CD4-positive, alpha-beta T cell (primary cell): ENCODE measurements around the gene SRPRA. TPM values are rescaled to one million over a fixed set of nuclear protein-coding genes. Genes with fewer than 3 reads are reported as not detected.

Source experiments
- ATAC-seq: fragments of 200-7000 bp; cut with Tn5 transposase; one replicate; pipeline ENCODE4 v1.10.0; 2022; ENCODE audit warnings: mild to moderate bottlenecking; ENCODE audit not compliant: poor library complexity
- CTCF ChIA-PET: fragments of 350-600 bp; sonication (Branson Sonifier 250); formaldehyde crosslinking; loops from one replicate; lab custom pipeline; 2021; ENCODE audit warnings: antibody characterized with exemption, inconsistent platforms; lab: Charles Lee
- POLR2A ChIA-PET: fragments of 350-600 bp; sonication (Branson Sonifier 250); formaldehyde crosslinking; loops from one replicate; lab custom pipeline; 2021; ENCODE audit warnings: antibody characterized with exemption, inconsistent platforms; lab: Charles Lee
- DNase-seq, 14 experiments: peaks; one replicate each; pipeline ENCODE4 v3.0.0-alpha.2; 2013 to 2020; ENCODE audit warnings: mixed read lengths in 2 of 14
- H3K27ac ChIP-seq, 2 donors: one replicate each; pipeline versions ENCODE4 v1.5.1 to v1.7.0; 2013; ENCODE audit warnings: low read length in 2 of 2, low read depth in 1 of 2, mild to moderate bottlenecking in 1 of 2
- H3K27me3 ChIP-seq, 2 experiments: 1 replicate in 1 of 2; 2 replicates in 1 of 2; pipeline versions ENCODE4 v1.6.1 to v1.7.0; 2013; ENCODE audit warnings: low read length in 2 of 2, control low read depth in 1 of 2, mild to moderate bottlenecking in 1 of 2, moderate library complexity in 1 of 2; ENCODE audit not compliant: insufficient read depth in 2 of 2, control insufficient read depth in 1 of 2
- H3K36me3 ChIP-seq: one replicate; pipeline ENCODE4 v1.6.1; 2013; ENCODE audit warnings: low read length, control low read depth; ENCODE audit not compliant: insufficient read depth
- H3K4me1 ChIP-seq: one replicate; pipeline ENCODE4 v1.6.1; 2013; ENCODE audit warnings: low read length, control low read depth; ENCODE audit not compliant: insufficient read depth
- H3K4me3 ChIP-seq: one replicate; pipeline ENCODE4 v1.5.1; 2013; ENCODE audit warnings: mild to moderate bottlenecking, low read length, moderate library complexity
- H3K9me3 ChIP-seq, 2 experiments: 1 replicate in 1 of 2; 2 replicates in 1 of 2; pipeline versions ENCODE4 v1.6.1 to v1.7.0; 2013; ENCODE audit warnings: low read length in 2 of 2, mild to moderate bottlenecking in 2 of 2, control low read depth in 1 of 2, moderate library complexity in 1 of 2; ENCODE audit not compliant: control insufficient read depth in 1 of 2, insufficient read depth in 1 of 2
- H3K27ac Mint-ChIP-seq: one replicate; pipeline ENCODE4 v1.8.0; 2020; ENCODE audit warnings: mixed read lengths
- H3K27me3 Mint-ChIP-seq: one replicate; pipeline ENCODE4 v1.8.0; 2021; ENCODE audit warnings: mixed read lengths
- H3K36me3 Mint-ChIP-seq: one replicate; pipeline ENCODE4 v1.8.0; 2021; ENCODE audit warnings: low read depth, mixed read lengths
- H3K4me1 Mint-ChIP-seq: one replicate; pipeline ENCODE4 v1.8.0; 2021; ENCODE audit warnings: low read depth, mixed read lengths
- H3K4me3 Mint-ChIP-seq: one replicate; pipeline ENCODE4 v1.8.0; 2020; ENCODE audit warnings: mild to moderate bottlenecking, mixed read lengths
- H3K9me3 Mint-ChIP-seq: one replicate; pipeline ENCODE4 v1.8.0; 2020; ENCODE audit warnings: mixed read lengths
- intact Hi-C, 2 experiments: fragments of 100-400 bp; cut with DNase I in 1 of 2; cut with micrococcal nuclease in 1 of 2; formaldehyde crosslinking; loops; one replicate each; pipeline versions ENCODE4 v1.15.1 to v1.9.0; 2023 to 2025; cut with DNase I, micrococcal nuclease
- total RNA-seq, 174 experiments: library from RNA in 2 of 174; stranded (reverse) in 2 of 174; gene quantifications; one replicate each; pipeline ENCODE4 v1.2.3 and lab custom pipeline; 2021 to 2026
- TF ChIP-seq, protein P1 (sequence below): fragments of 200-600 bp; IDR thresholded peaks from one replicate; pipeline ENCODE4 v1.8.0; 2022; ENCODE audit warnings: antibody characterized with exemption, mild to moderate bottlenecking

SRPRA gene
- total RNA-seq, 2 experiments from 2014 or later, result 198 to 206 TPM

DNA sequence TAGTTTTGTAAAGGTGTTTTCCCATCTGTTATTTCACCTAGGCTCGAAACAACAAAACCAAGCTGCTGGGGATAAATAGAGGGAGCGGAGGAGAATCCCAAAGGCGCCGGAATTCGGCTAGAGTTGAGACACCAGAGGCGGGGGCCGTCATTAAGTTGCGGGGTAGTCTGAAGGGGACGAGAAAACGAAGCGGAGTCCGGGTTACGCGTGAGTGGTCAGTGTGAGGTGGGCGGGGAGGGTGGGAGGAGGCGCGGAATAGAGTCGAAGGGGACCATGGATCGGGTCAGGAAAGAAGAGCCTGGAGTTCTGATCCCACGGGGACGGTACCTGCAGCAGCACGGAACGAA, 361 bp downstream of the SRPRA start:
- Histone ChIP-seq H3K9me3 (no peaks in the 10 kb centered on the region), H3K4me3 (peak overlapping the region; percentile 96), H3K4me1 (peaks cover 30% of the 10 kb centered on the region), H3K27ac (peak overlapping the region; percentile 56 to 92), H3K36me3 (peaks cover 45% of the 10 kb centered on the region), H3K27me3 (no peaks in the 10 kb centered on the region)
- Mint-ChIP-seq H3K4me3 (peak overlapping the region; percentile 100), H3K36me3 (peaks cover 81% of the 10 kb centered on the region), H3K27ac (peak overlapping the region; percentile 96), H3K27me3 (no peaks in the 10 kb centered on the region), H3K9me3 (no peaks in the 10 kb centered on the region), H3K4me1 (peaks cover 38% of the 10 kb centered on the region)
- POLR2A ChIA-PET, result interaction anchor here (1.0 to 3.2 kb wide), 13 partner anchors 8 to 699 kb away, joined by 3 to 77 read pairs (median 6); partner anchors contain the start of genes DCPS, EI24, FAM118B and HYLS1
- ATAC-seq, result no peak
- CTCF ChIA-PET, result interaction anchor here (0.6 to 1.0 kb wide), 2 partner anchors 15 to 212 kb away, joined by 3 read pairs; no protein-coding TSS in a partner anchor
- intact Hi-C loops, result loop anchor here (1.0 to 5.0 kb wide), 8 partner anchors 14 to 696 kb away; partner anchors contain the start of genes DCPS (in 2 of the 2), DDX25 (in 1 of the 2), FAM118B (in 1 of the 2) and HYLS1 (in 1 of the 2)
- TF ChIP-seq, protein P1, sequence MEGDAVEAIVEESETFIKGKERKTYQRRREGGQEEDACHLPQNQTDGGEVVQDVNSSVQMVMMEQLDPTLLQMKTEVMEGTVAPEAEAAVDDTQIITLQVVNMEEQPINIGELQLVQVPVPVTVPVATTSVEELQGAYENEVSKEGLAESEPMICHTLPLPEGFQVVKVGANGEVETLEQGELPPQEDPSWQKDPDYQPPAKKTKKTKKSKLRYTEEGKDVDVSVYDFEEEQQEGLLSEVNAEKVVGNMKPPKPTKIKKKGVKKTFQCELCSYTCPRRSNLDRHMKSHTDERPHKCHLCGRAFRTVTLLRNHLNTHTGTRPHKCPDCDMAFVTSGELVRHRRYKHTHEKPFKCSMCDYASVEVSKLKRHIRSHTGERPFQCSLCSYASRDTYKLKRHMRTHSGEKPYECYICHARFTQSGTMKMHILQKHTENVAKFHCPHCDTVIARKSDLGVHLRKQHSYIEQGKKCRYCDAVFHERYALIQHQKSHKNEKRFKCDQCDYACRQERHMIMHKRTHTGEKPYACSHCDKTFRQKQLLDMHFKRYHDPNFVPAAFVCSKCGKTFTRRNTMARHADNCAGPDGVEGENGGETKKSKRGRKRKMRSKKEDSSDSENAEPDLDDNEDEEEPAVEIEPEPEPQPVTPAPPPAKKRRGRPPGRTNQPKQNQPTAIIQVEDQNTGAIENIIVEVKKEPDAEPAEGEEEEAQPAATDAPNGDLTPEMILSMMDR, result no peak
- no peak for DNase-seq

DNA sequence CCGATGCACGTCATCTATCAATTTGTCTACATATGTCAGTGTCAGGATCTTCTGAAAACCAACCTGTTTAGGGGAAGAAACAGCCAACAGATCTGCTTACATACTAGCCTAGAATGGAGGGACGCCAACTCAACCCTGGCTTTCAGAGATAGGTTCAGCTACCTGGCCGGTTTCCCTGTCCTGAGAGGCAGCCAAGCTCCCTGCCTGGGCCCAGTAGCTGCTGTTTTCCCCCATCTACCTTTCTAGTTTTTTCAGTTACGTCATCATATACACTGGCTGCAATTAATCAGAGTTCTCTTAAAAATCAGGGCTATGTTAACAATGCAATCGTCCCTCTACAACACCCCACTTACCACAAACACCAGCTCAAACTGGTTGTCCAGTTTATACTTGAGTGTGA, 1.0 kb downstream of the SRPRA start:
- Mint-ChIP-seq H3K27ac (peak overlapping the region; percentile 96), H3K36me3 (peaks cover 81% of the 10 kb centered on the region)
- H3K36me3 ChIP-seq, result peaks cover 47% of the 10 kb centered on the region

DNA sequence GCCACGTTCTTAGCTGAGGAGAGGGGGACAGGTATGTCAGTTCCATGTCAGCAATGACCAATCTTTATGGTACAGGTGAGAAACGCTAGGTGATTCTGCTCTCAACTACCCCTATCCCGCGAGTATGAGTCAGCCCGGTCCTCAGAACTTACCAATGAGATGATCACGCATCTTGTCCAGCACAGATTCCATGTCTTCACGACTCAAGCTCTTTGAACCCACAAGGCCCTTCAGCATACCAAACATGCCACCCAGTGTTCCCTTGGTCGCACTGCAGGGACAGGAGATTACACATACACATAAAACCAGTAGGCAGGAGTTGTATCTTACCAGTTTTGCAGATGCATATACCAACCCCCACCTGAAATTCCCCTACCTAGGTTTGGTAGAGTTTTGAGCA, 2.9 kb downstream of the SRPRA start:
- Histone ChIP-seq H3K36me3 (peaks cover 61% of the 10 kb centered on the region), H3K4me1 (peaks cover 30% of the 10 kb centered on the region), H3K27me3 (no peaks in the 10 kb centered on the region), H3K27ac (no peak overlapping the region), H3K4me3 (no peak overlapping the region), H3K9me3 (no peaks in the 10 kb centered on the region)
- Mint-ChIP-seq H3K27ac (peak overlapping the region; percentile 6), H3K36me3 (peaks cover 91% of the 10 kb centered on the region), H3K4me1 (peaks cover 34% of the 10 kb centered on the region), H3K27me3 (no peaks in the 10 kb centered on the region), H3K4me3 (peak overlapping the region; percentile 46), H3K9me3 (no peaks in the 10 kb centered on the region)
- no peak for ATAC-seq
- intact Hi-C loops, result loop anchor here (5.0 kb wide), 5 partner anchors 36 to 694 kb away; partner anchors contain the start of genes DCPS (in 1 of the 2), DDX25 (in 1 of the 2), FAM118B (in 1 of the 2) and HYLS1 (in 1 of the 2)
- DNase-seq, result no peak
- TF ChIP-seq, protein P1, result no peak
- POLR2A ChIA-PET, result interaction anchor here (0.7 kb wide), 1 partner anchor 20 kb away, joined by 3 read pairs; no protein-coding TSS in a partner anchor
- CTCF ChIA-PET, result no interaction called here

More for the DNA sequence above, 1.0 kb downstream of the SRPRA start:
- TF ChIP-seq, protein P1, result no peak
- Histone ChIP-seq H3K27me3 (no peaks in the 10 kb centered on the region), H3K4me3 (peak overlapping the region; percentile 96), H3K27ac (peak overlapping the region; percentile 56 to 92), H3K4me1 (peaks cover 30% of the 10 kb centered on the region), H3K9me3 (no peaks in the 10 kb centered on the region)
- DNase-seq (no peak), ATAC-seq (no peak)
- intact Hi-C loops, result loop anchor here (1.0 to 5.0 kb wide), 8 partner anchors 15 to 695 kb away; partner anchors contain the start of genes DCPS (in 2 of the 2), DDX25 (in 1 of the 2), FAM118B (in 1 of the 2) and HYLS1 (in 1 of the 2)
- peak overlapping the region; percentile 100 for H3K4me3 Mint-ChIP-seq
- ChIA-PET POLR2A (interaction anchor here (1.5 to 3.2 kb wide), 9 partner anchors 9 to 676 kb away, joined by 3 to 77 read pairs (median 7); partner anchors contain the start of genes DCPS, FAM118B, HYLS1 and PUS3), CTCF (no interaction called here)
- H3K27me3 Mint-ChIP-seq, result no peaks in the 10 kb centered on the region
- peaks cover 38% of the 10 kb centered on the region for H3K4me1 Mint-ChIP-seq
- no peaks in the 10 kb centered on the region for H3K9me3 Mint-ChIP-seq
